WTC11 (cell line): ENCODE data around the gene JMJD6.

ENCODE experiments used
- CTCF ChIP-seq: fragments of 200-600 bp; IDR thresholded peaks from 2 replicates; pipeline ENCODE4 v1.8.0; 2022; ENCODE audit warnings: antibody characterized with exemption
- MAX ChIP-seq: sonication (generic); formaldehyde crosslinking; IDR thresholded peaks from 2 replicates; pipeline ENCODE4 v1.8.0; 2022; ENCODE audit warnings: mild to moderate bottlenecking, missing genetic modification reagents

GRCh38 chr17:76689859-76690258, 36.5 kb downstream of the JMJD6 start:
- TF ChIP-seq CTCF (no peak), MAX (no peak)
